GM19099 (cell line): ENCODE measurements around the gene KRTCAP3.

Source experiments
- POLR2A ChIP-seq: IDR thresholded peaks from 3 replicates; pipeline ENCODE4 v1.6.1; 2011; ENCODE audit warnings: low read depth; ENCODE audit not compliant: insufficient read length; ENCODE audit errors: extremely low read depth

The KRTCAP3 gene

DNA sequence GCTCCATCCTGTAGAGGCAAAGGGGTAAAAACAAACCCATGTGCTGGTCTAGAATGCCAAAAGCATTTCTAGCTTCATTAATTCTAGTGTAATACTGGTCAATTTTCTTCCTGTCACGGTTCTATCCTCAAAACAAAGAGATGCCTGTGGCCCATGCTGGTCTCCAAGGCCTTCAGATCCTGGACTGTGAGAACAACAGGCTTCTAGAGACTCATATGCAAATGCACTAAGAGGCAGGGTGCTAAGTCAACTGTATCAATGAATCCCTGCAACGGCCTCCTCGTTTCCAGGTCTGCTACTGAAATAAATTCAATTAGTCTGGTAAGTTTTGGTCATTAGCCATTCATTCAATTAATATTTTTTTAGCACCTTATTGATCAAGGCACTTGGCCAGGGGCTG, 43.3 kb downstream of the KRTCAP3 start:
- no peak for TF ChIP-seq POLR2A

GRCh38 chr2:27489118-27489497, 46.9 kb downstream of the KRTCAP3 start:
- TF ChIP-seq POLR2A = no peak

GRCh38 chr2:27489498-27490397, 47.6 kb downstream of the KRTCAP3 start, which contains the start of gene IFT172:
IFT172 (minus strand) TSS chr2:27489743; CDS start chr2:27489653, 90 bp downstream.
- peak; percentile 61 for TF ChIP-seq POLR2A

DNA sequence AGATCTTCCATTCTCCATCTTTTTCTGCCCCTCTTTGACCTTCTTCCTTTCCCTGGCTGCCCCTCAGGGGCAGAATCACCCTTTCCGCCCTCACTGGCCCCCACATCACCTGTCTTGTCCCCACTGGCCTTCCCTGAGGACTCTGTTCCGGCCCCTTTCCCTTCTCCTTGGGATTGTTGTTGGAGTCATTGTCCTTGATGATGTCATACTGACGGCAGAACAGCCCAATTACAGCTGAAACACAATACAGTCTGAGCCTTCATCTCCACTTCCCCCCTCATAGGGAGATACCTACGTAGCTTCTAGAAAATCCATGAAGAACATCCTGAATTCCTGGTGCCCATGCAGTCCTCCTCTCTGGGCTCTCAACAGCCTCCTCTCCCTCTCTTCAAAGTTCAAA, 50.4 kb downstream of the KRTCAP3 start:
- TF ChIP-seq POLR2A = no peak

DNA sequence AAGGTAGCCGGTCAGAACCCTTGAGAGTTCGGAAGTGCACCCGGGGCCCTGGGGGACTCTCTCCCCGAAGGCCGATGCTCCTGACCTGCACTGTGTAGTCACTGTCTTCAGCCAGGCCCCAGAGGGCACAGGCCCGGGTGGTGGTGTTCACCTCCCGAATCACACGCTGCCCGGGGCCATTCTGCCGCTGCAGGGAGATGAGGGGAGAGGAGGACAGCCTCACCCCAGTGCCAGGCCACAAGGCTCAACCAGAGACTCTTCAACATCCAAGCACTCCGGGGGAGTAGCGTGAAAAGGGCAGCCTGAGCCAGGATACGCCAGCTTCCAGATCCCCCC, 51.7 kb downstream of the KRTCAP3 start:
- TF ChIP-seq POLR2A = no peak
